Bone marrow (tissue), 2 donors: ENCODE measurements around the gene SOS1.
"Not testable (repeated sequence)": the region's sequence is repeated elsewhere in the genome, so short reads cannot be mapped to it uniquely, and the experiment has no call there.

Experiments
- DNase-seq, 2 donors: peaks; one replicate each; lab custom pipeline; 2025; lab: John Stamatoyannopoulos, UW

SOS1 gene

GRCh38 chr2:39099870-39100728, 20.8 kb downstream of the SOS1 start:
- no peak for DNase-seq

- no peak for DNase-seq
Measured at GRCh38 chr2:39099310-39099869, 21.5 kb downstream of the SOS1 start.

- no peak for DNase-seq
Measured at GRCh38 chr2:39095624-39096023, 25.2 kb downstream of the SOS1 start.

GRCh38 chr2:39094717-39095363, 26.0 kb downstream of the SOS1 start:
- no peak for DNase-seq

GRCh38 chr2:39093218-39093898, 27.5 kb downstream of the SOS1 start:
- DNase-seq: no peak

- no peak for DNase-seq
Measured at GRCh38 chr2:39091543-39091942, 29.3 kb downstream of the SOS1 start.

- DNase-seq: no peak
Measured at GRCh38 chr2:39091063-39091462, 29.8 kb downstream of the SOS1 start.

- DNase-seq: no peak
Measured at GRCh38 chr2:39080152-39080551, 40.7 kb downstream of the SOS1 start.

- no peak for DNase-seq
Measured at GRCh38 chr2:39069890-39070465, 50.9 kb downstream of the SOS1 start.

- no peak for DNase-seq
Measured at GRCh38 chr2:39069136-39069515, 51.7 kb downstream of the SOS1 start.

- DNase-seq: no peak
Measured at GRCh38 chr2:39068299-39069135, 52.3 kb downstream of the SOS1 start.

GRCh38 chr2:39065616-39066015, 55.2 kb downstream of the SOS1 start:
- no peak for DNase-seq

- no peak for DNase-seq
Measured at GRCh38 chr2:39062320-39062719, 58.5 kb downstream of the SOS1 start.

- no peak for DNase-seq
Measured at GRCh38 chr2:39061280-39061679, 59.6 kb downstream of the SOS1 start.

- peak in 1 of 2 donors; percentile 31 for DNase-seq
Measured at GRCh38 chr2:39059366-39059952, 61.4 kb downstream of the SOS1 start.

GRCh38 chr2:39058101-39058500, 62.8 kb downstream of the SOS1 start:
- no peak for DNase-seq

GRCh38 chr2:39052665-39053064, 68.2 kb downstream of the SOS1 start:
- DNase-seq: not testable (repeated sequence)

- DNase-seq: no peak
Measured at GRCh38 chr2:39050109-39050508, 70.7 kb downstream of the SOS1 start.

- no peak for DNase-seq
Measured at GRCh38 chr2:39039072-39039471, 81.8 kb downstream of the SOS1 start.

GRCh38 chr2:39033980-39034379, 86.9 kb downstream of the SOS1 start:
- DNase-seq: no peak

GRCh38 chr2:39027421-39027820, 93.4 kb downstream of the SOS1 start:
- DNase-seq: no peak
